GM21786 (cell line): ENCODE measurements around the gene TBX5.

Experiments
- ATAC-seq: cut with Tn5 transposase; IDR thresholded peaks from one replicate; pipeline ENCODE4 v1.9.1; 2021; ENCODE audit not compliant: unreplicated experiment

The TBX5 gene

GRCh38 chr12:114405519-114406271 is at the start of gene TBX5:
Gene TBX5, minus strand, starts transcription at chr12:114406144. Its CDS starts 2,246 bp downstream, at chr12:114403898.
- no peak for ATAC-seq

GRCh38 chr12:114451657-114452056 is 45.7 kb upstream of the TBX5 start:
- no peak for ATAC-seq

DNA sequence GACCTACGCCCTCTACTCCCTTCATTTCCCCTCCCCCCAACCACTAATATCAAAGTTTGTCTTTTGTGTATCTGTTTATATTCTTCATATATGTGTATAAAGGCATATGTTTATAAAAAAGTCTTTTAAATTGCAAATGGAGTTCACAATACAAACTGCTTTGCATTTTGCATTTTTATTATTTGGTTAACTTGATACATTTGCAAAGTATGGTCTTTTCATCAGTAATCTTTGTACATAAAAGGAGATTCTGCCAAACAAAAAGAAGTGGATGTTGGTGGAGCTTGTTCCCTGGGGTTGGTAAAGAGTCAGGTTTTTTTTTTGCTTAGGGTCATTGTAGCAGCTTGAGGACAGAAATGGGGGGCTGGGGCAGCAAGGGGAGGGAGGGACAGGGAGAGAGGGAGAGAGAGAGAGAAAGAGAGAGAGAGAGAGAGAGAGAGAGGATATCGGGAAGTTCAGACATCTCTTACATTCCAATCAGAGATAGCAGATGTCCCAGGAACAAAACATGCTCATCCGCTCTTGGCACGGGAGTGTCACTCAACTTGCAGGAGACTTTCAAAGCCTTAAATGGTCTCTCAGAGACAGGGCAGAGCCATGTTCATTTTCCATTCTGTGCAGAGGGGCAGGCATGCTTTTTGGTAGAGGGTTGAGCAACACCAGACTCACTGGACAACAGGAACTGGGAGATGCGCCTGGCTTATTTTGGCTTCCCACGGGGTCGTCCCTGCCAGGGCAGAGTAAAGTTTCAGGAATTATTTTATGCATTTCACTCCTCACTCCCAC is 44.8 kb upstream of the TBX5 start:
- no peak for ATAC-seq

DNA sequence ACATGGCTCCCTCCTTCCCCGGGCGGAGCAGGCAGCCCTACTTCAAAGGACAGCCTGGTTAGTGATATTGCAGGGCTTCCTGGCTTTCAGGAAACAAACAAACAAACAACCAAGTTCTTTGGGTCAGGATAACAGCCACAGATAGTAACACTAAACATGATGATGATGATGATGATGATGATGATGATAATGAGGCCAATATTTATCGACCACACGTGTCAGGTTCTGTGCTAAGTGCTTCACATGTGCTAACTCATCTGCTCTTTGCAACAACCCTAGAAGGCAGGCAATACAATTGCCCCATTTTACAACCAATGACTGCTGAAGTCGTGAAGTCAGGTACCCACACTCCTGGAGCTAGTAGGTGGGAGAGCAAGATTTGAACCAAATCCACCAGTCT is 44.1 kb upstream of the TBX5 start:
- ATAC-seq = no peak

- no peak for ATAC-seq
Measured at GRCh38 chr12:114448618-114448933, 42.6 kb upstream of the TBX5 start.

- ATAC-seq = no peak
Measured at GRCh38 chr12:114447799-114448617, 42.1 kb upstream of the TBX5 start.

DNA sequence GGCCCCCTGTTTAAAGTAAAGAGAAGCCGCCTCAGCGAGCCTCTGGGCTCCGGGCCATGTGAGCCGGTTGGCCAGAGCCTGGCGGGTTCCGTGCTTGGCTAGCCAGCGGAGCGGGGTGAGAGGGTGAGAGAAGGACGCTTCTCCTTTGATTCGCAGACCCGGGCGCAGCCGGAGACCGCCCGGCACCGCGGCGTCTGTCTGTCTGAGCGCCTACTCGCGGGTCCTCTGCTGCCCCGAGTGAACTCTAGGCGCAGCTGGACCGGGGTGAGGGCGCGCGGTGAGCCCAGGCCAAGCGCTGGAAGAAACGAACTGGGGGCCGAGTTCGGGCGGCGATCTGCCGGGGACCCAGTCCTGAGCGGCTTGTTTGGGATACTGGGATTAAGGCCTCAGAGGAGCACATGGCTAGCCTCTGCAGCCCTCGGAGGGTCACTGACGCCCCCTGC is 41.4 kb upstream of the TBX5 start:
- ATAC-seq = no peak

- no peak for ATAC-seq
Measured at GRCh38 chr12:114445401-114446323, 39.7 kb upstream of the TBX5 start.

GRCh38 chr12:114444422-114445279 is 38.7 kb upstream of the TBX5 start:
- no peak for ATAC-seq

DNA sequence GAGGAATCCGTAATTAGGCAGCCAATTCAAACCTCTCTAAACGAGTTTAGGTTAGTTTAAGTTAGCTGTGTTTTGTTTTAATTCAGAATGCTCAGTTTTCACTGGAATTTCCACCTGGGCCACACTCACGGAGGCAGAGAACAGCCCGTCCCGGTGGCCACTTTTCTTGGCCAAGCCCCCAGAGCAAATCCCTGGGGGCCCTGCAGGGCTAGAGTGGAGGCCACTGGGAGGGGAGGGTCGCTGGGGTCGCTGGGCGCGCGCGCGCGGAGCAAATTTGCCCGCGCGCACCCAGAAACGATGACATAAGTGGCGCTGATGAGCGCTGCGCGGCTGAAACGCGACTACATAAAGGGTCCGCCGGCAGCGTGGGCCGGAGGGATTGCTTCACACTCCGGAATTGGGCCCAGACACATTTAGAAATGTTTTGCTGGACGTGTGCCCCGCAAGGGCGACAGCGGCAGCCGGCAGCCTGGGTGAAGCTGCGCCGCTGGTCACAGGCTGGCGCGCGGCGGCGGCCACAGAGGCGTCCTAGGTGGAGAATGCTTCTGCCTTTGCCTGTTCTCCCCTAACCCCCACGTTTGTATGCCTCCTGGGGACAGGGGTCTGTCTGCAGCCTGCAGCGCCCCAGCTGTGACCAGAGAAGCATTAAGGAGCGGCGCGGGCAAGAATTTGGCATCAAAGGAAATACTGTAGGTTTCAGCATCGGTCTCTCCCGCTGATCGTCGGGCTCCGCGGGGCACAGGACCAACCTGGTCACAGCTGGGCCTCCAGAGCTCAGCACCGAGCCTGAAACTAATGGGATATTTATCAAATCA is 37.9 kb upstream of the TBX5 start:
- no peak for ATAC-seq

DNA sequence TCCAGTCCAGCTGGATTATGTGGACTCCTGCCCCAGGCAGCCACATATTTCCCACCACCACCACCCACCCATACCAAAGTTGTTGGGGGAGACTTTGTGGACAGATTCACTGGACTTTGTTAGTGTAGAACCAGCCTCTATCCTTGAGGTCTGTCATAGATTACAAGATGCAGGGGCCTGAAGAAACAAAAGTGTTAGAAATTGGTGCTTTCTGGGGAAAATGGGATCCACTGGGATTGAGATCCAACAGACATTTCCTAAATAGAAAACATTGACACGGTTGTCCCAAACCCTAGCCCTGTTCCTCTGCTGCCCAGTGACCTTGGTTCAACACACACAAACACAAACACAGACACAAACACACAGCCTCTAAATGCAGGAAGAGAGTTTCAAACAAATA is 36.6 kb upstream of the TBX5 start:
- no peak for ATAC-seq

GRCh38 chr12:114441545-114441944 is 35.6 kb upstream of the TBX5 start:
- no peak for ATAC-seq

DNA sequence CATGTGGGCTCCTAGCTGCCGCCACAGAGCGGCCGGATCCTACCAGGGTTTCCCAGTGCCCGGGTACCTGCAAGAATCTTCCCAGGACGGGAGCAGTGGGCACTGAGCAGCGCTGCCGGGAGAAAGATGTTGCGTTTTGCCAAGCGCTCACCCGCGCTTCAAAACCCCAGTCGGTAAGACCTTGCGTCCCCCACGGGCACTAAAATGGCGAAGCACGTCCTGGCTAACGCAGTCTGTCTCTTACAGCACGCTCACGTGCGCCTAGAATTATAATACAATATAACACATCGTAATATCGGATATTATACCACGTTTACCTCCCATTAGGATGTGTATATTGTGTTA is 35.1 kb upstream of the TBX5 start:
- no peak for ATAC-seq

GRCh38 chr12:114440270-114441038 is 34.5 kb upstream of the TBX5 start:
- ATAC-seq = no peak

DNA sequence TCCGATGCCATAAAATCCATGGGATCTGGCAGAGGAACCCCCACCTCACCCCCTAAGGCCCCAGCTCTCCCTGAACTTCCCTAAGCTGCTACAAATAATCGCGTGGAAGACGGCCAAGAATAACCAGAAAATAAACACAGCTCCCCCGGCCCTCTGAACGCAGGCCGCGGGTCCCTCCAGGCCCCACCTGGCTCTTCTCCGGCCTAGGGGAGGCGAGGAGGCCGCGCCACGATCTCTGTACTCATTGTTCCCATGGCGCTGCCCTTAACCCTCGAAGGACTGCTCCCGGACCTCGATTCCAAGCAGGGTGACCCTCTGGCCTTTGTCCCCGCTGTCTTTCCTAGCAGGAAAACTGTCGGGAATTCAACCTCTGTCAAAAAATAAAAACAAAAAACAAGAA is 33.9 kb upstream of the TBX5 start:
- ATAC-seq = no peak

GRCh38 chr12:114439261-114439683 is 33.3 kb upstream of the TBX5 start:
- ATAC-seq = no peak

DNA sequence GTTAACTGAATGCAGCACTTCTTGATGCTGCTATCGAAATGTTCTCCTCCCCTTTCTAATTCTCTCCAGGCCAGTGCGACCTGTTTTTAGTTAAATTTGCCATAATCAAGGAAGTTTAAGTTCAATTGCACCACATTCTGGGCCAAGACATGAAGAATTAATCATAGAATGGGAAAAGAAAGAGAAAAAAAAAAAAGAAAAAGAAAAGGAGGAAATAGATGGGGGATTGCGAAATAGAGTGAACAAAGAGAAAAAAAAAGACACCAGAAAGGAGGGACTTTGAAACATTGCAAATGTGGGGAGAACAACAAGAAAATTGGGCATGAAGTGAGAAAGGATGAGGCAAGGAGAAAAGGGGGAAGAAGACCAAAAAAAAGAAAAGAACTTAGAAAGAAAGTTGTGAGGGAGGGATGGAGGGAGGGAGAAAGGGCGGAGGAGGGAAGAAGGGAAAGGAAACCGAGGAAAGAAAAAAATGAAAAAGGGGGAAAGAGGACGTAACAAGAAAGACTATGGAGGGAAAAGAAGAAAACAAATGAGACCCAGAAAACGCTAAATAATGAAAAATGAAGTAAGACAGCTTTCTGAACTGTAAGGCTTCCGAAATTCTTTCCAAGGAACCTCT is 32.8 kb upstream of the TBX5 start:
- ATAC-seq = no peak

DNA sequence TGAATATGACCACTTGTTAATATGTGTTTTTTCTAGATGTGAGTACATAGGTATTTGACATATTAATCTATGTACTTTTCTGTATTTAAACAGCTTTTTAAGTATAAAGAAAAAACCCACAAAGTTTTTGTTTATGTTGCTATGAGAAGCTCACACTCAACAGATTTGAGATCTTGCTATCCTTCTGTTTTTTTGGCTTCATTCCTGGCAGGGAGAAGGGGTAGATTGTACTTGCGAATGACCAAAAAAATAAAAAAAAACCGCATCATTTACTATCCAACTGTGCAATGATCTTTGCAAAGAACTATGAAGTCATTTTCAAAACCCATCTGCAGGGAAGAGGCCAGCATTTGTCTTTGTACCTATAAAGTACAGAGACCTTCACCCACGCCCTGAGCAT is 28.4 kb upstream of the TBX5 start:
- no peak for ATAC-seq
